Testis (tissue), 2 donors: ENCODE data around the gene NECTIN2.

Experiments used
- CTCF ChIP-seq, 3 experiments: fragments of 450-650 bp in 2 of 3; fragments of 200-600 bp in 1 of 3; sonication (generic) in 1 of 3; IDR thresholded peaks; one replicate each; pipeline ENCODE4 v1.5.1; 2016 to 2019; ENCODE audit warnings: antibody characterized with exemption in 3 of 3, mild to moderate bottlenecking in 2 of 3, moderate library complexity in 1 of 3
- POLR2A ChIP-seq: fragments of 450-650 bp; IDR thresholded peaks from one replicate; pipeline ENCODE4 v1.6.1; 2017; ENCODE audit warnings: antibody characterized with exemption, mild to moderate bottlenecking, moderate library complexity

DNA sequence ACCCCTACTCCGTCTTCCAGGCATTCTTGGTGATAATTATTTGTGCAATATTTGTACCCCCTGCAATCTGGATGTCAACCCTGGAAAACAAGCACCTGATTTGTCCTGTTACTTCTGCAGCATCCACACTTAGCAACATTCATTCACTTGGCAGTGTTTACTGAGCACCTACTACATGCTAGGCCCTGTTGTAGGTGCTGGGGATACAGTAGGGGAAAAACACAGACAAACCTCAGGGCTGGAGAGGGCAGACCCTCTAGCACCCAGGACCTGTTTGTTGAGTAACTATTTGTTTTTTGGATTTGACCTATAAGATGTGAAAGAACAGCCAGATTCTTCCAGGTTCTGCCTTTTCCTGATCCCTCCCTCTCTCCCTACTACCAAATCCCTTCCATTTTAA lies 9.5 kb downstream of the NECTIN2 start:
- TF ChIP-seq CTCF (IDR thresholded peaks at IDR 0.05) = no peak
- no peak for TF ChIP-seq POLR2A
